Mucosa of rectum (tissue), 2 donors: ENCODE measurements around the gene ATP13A2.
A peak's percentile ranks its signal among the peaks of the same experiment; 100 is the strongest.

Experiments used
- H3K27ac ChIP-seq, 2 donors: one replicate each; pipeline ENCODE4 v1.7.0; 2013; ENCODE audit warnings: inconsistent platforms in 2 of 2, low read depth in 2 of 2, low read length in 2 of 2
- H3K27me3 ChIP-seq, 2 donors: one replicate each; pipeline ENCODE4 v1.7.0; 2013; ENCODE audit warnings: low read length in 2 of 2; ENCODE audit not compliant: control insufficient read depth in 2 of 2, insufficient read depth in 2 of 2
- H3K36me3 ChIP-seq, 2 donors: one replicate each; pipeline ENCODE4 v1.7.0; 2013; ENCODE audit warnings: low read length in 2 of 2; ENCODE audit not compliant: control insufficient read depth in 2 of 2, insufficient read depth in 2 of 2
- H3K4me1 ChIP-seq, 2 donors: one replicate each; pipeline ENCODE4 v1.7.0; 2013; ENCODE audit warnings: low read length in 2 of 2, mild to moderate bottlenecking in 1 of 2; ENCODE audit not compliant: control insufficient read depth in 2 of 2, insufficient read depth in 2 of 2
- H3K4me3 ChIP-seq, 2 donors: one replicate each; pipeline ENCODE4 v1.7.0; 2013; ENCODE audit warnings: low read length in 2 of 2
- H3K9ac ChIP-seq, 2 donors: one replicate each; pipeline ENCODE4 v1.7.0; 2013; ENCODE audit warnings: low read length in 2 of 2, low read depth in 1 of 2, mild to moderate bottlenecking in 1 of 2
- H3K9me3 ChIP-seq, 2 donors: one replicate each; pipeline ENCODE4 v1.7.0; 2013; ENCODE audit warnings: low read length in 2 of 2; ENCODE audit not compliant: control insufficient read depth in 2 of 2
- donor health status: healthy.
- donor health status: Normal muscosa, but diverticular disease.

ATP13A2 gene

GRCh38 chr1:16980473-16981268, 31.1 kb downstream of the ATP13A2 start, which contains the start of gene MFAP2:
Gene MFAP2 (minus strand): TSS chr1:16980620. CDS start chr1:16978273, 2,347 bp downstream.
- H3K4me3 ChIP-seq: peak within 1 kb of the TSS in 1 of 2 donors; percentile 28
- no peak within 1 kb of the TSS for H3K9ac ChIP-seq
- peaks cover 8 to 12% of the 10 kb centered on the region in 2 donors for H3K27me3 ChIP-seq
- H3K36me3 ChIP-seq: no peaks in the 10 kb centered on the region
- peaks cover 0 to 9% of the 10 kb centered on the region in 2 donors for H3K4me1 ChIP-seq
- H3K27ac ChIP-seq: peak within 1 kb of the TSS in 1 of 2 donors; percentile 38
- H3K9me3 ChIP-seq: no peaks in the 10 kb centered on the region

GRCh38 chr1:16979475-16980327, 32.0 kb downstream of the ATP13A2 start:
- Histone ChIP-seq H3K27ac (peak overlapping the region in 1 of 2 donors; percentile 38), H3K4me1 (peaks cover 0 to 9% of the 10 kb centered on the region in 2 donors), H3K4me3 (peak overlapping the region in 1 of 2 donors; percentile 28), H3K36me3 (no peaks in the 10 kb centered on the region), H3K9me3 (no peaks in the 10 kb centered on the region), H3K27me3 (peaks cover 8 to 12% of the 10 kb centered on the region in 2 donors), H3K9ac (no peak overlapping the region)

GRCh38 chr1:16978567-16979474, 32.9 kb downstream of the ATP13A2 start:
- Histone ChIP-seq H3K4me1 (peaks cover 0 to 9% of the 10 kb centered on the region in 2 donors), H3K4me3 (peak overlapping the region in 1 of 2 donors; percentile 28), H3K9ac (no peak overlapping the region), H3K27me3 (peaks cover 8 to 12% of the 10 kb centered on the region in 2 donors), H3K27ac (no peak overlapping the region), H3K36me3 (no peaks in the 10 kb centered on the region), H3K9me3 (no peaks in the 10 kb centered on the region)

GRCh38 chr1:16978139-16978538, 33.6 kb downstream of the ATP13A2 start:
- H3K27ac ChIP-seq: no peak overlapping the region
- H3K36me3 ChIP-seq: no peaks in the 10 kb centered on the region
- peaks cover 0 to 9% of the 10 kb centered on the region in 2 donors for H3K4me1 ChIP-seq
- no peak overlapping the region for H3K4me3 ChIP-seq
- peak overlapping the region in 1 of 2 donors; percentile 19 for H3K9ac ChIP-seq
- no peaks in the 10 kb centered on the region for H3K9me3 ChIP-seq
- H3K27me3 ChIP-seq: peaks cover 8 to 12% of the 10 kb centered on the region in 2 donors

- H3K9me3 ChIP-seq: no peaks in the 10 kb centered on the region
- H3K27ac ChIP-seq: no peak overlapping the region
- H3K27me3 ChIP-seq: peaks cover 8 to 12% of the 10 kb centered on the region in 2 donors
- peaks cover 0 to 9% of the 10 kb centered on the region in 2 donors for H3K4me1 ChIP-seq
- no peak overlapping the region for H3K9ac ChIP-seq
- no peaks in the 10 kb centered on the region for H3K36me3 ChIP-seq
- no peak overlapping the region for H3K4me3 ChIP-seq
These were observed 34.4 kb downstream of the ATP13A2 start for GRCh38 chr1:16977377-16977776.

- Histone ChIP-seq H3K9me3 (no peaks in the 10 kb centered on the region), H3K4me3 (no peak overlapping the region), H3K9ac (no peak overlapping the region), H3K27me3 (peaks cover 8 to 12% of the 10 kb centered on the region in 2 donors), H3K27ac (no peak overlapping the region), H3K4me1 (peaks cover 0 to 9% of the 10 kb centered on the region in 2 donors), H3K36me3 (no peaks in the 10 kb centered on the region)
These were observed 34.8 kb downstream of the ATP13A2 start for GRCh38 chr1:16976966-16977365.

- Histone ChIP-seq H3K4me3 (no peak overlapping the region), H3K9ac (no peak overlapping the region), H3K36me3 (no peaks in the 10 kb centered on the region), H3K4me1 (peaks cover 0 to 9% of the 10 kb centered on the region in 2 donors), H3K27me3 (peaks cover 3 to 9% of the 10 kb centered on the region in 2 donors), H3K27ac (no peak overlapping the region), H3K9me3 (no peaks in the 10 kb centered on the region)
These were observed 35.9 kb downstream of the ATP13A2 start for GRCh38 chr1:16975838-16976237.

GRCh38 chr1:16975211-16975610, 36.5 kb downstream of the ATP13A2 start:
- Histone ChIP-seq H3K4me3 (no peak overlapping the region), H3K4me1 (peaks cover 0 to 9% of the 10 kb centered on the region in 2 donors), H3K27me3 (peaks cover 3 to 6% of the 10 kb centered on the region in 2 donors), H3K9me3 (no peaks in the 10 kb centered on the region), H3K9ac (no peak overlapping the region), H3K36me3 (no peaks in the 10 kb centered on the region), H3K27ac (no peak overlapping the region)

- Histone ChIP-seq H3K4me3 (no peak overlapping the region), H3K27ac (no peak overlapping the region), H3K27me3 (no peaks in the 10 kb centered on the region), H3K4me1 (peaks cover 0 to 6% of the 10 kb centered on the region in 2 donors), H3K36me3 (no peaks in the 10 kb centered on the region), H3K9ac (no peak overlapping the region), H3K9me3 (no peaks in the 10 kb centered on the region)
These were observed 38.5 kb downstream of the ATP13A2 start for GRCh38 chr1:16973215-16973614.
